ENCODE measurements around the gene FGF8.

FGF8 gene

GRCh38 chr10:101781655-101781983 is 5.7 kb upstream of the FGF8 start:
- Histone ChIP-seq H3K36me3 (ENCODE audit: insufficient read depth, insufficient read length, low read length) (peaks cover 36% of the 10 kb centered on the region), H3K4me1 (ENCODE audit: insufficient read depth, insufficient read length) (peaks cover 20% of the 10 kb centered on the region), H3K4me3 (ENCODE audit: insufficient read length, low read depth) (no peak overlapping the region), H3K9me3 (ENCODE audit: insufficient read depth, low read length) (peaks cover 8% of the 10 kb centered on the region; the same call in 1 of the 2 replicates), H3K9ac (ENCODE audit: insufficient read length, low read depth) (peak overlapping the region; percentile 92), H3K27me3 (ENCODE audit: insufficient read depth, insufficient read length) (peaks cover 20% of the 10 kb centered on the region)
- TF ChIP-seq ZNF274 (IDR thresholded peaks at IDR 0.05; ENCODE audit: low read depth, low read length) = no peak
- DNase-seq (ENCODE audit: low read depth, low spot score) = no peak

DNA sequence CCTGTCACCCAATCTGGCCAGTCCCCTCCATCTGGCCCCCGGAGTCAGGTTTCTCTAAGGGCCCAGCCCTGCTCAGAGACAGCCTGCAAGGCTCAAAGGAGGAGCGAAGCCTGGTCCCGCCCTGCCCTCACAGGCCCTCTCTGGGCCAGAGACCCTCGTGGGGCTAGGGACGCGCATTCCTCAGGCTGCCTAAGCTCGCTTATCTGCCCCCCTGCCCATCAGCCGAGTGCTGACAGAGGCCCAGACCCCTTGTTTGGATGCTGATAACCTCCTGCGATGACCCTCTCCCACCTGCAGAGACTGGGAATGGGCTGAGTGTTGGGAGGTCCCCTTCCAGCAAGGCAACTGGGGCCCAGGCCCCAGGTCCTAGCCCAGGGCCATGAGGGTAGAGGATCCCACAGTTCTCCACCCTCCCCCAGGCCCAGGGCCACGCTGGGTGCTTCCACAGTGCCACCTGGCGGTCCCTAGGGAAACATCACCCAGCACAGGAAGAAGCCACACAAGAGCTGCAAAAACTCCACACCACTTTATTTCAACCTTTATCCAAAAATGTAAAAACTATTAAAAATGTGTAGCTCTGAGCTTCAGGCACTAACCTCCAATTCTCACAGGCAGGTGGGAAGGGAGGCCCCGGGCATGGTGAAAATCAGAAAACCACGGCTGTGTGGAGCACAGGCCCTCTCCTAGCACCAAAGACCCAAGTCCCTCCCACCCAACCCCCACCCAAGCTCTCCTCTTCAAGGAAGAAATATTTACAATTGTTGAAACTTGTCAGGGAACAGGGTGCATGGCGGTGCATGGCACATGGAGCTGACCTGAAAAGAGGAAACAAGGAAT is 5.1 kb upstream of the FGF8 start:
- no peak overlapping the region for H3K4me3 ChIP-seq (ENCODE audit: insufficient read length, low read depth)
- H3K4me1 ChIP-seq (ENCODE audit: insufficient read depth, insufficient read length) = peaks cover 20% of the 10 kb centered on the region
- peak; percentile 47 for DNase-seq (ENCODE audit: low read depth, low spot score)
- TF ChIP-seq YY1 (IDR thresholded peaks at IDR 0.05; ENCODE audit: insufficient read depth, insufficient read length) (no peak), ZNF274 (IDR thresholded peaks at IDR 0.05; ENCODE audit: low read depth, low read length) (no peak), SUZ12 (IDR thresholded peaks at IDR 0.05; ENCODE audit: extremely low read depth, insufficient read depth, insufficient read length) (no peak)
- H3K36me3 ChIP-seq (ENCODE audit: insufficient read depth, insufficient read length, low read length) = peaks cover 30% of the 10 kb centered on the region
- H3K9ac ChIP-seq (ENCODE audit: insufficient read length, low read depth) = no peak overlapping the region
- H3K9me3 ChIP-seq (ENCODE audit: insufficient read depth, low read length) = peaks cover 8% of the 10 kb centered on the region; the same call in 1 of the 2 replicates
- H3K27me3 ChIP-seq (ENCODE audit: insufficient read depth, insufficient read length) = peaks cover 24% of the 10 kb centered on the region

GRCh38 chr10:101780187-101780817 is 4.4 kb upstream of the FGF8 start:
- H3K27me3 ChIP-seq (ENCODE audit: insufficient read depth, insufficient read length) = peaks cover 27% of the 10 kb centered on the region
- no peak for TF ChIP-seq ZNF274 (IDR thresholded peaks at IDR 0.05; ENCODE audit: low read depth, low read length)
- no peak for TF ChIP-seq SUZ12 (IDR thresholded peaks at IDR 0.05; ENCODE audit: extremely low read depth, insufficient read depth, insufficient read length)
- no peak for TF ChIP-seq YY1 (IDR thresholded peaks at IDR 0.05; ENCODE audit: insufficient read depth, insufficient read length)
- H3K36me3 ChIP-seq (ENCODE audit: insufficient read depth, insufficient read length, low read length) = peaks cover 24% of the 10 kb centered on the region
- no peak overlapping the region for H3K9ac ChIP-seq (ENCODE audit: insufficient read length, low read depth)
- DNase-seq (ENCODE audit: low read depth, low spot score) = no peak
- peaks cover 8% of the 10 kb centered on the region; the same call in 1 of the 2 replicates for H3K9me3 ChIP-seq (ENCODE audit: insufficient read depth, low read length)
- H3K4me3 ChIP-seq (ENCODE audit: insufficient read length, low read depth) = no peak overlapping the region
- peaks cover 20% of the 10 kb centered on the region for H3K4me1 ChIP-seq (ENCODE audit: insufficient read depth, insufficient read length)

DNA sequence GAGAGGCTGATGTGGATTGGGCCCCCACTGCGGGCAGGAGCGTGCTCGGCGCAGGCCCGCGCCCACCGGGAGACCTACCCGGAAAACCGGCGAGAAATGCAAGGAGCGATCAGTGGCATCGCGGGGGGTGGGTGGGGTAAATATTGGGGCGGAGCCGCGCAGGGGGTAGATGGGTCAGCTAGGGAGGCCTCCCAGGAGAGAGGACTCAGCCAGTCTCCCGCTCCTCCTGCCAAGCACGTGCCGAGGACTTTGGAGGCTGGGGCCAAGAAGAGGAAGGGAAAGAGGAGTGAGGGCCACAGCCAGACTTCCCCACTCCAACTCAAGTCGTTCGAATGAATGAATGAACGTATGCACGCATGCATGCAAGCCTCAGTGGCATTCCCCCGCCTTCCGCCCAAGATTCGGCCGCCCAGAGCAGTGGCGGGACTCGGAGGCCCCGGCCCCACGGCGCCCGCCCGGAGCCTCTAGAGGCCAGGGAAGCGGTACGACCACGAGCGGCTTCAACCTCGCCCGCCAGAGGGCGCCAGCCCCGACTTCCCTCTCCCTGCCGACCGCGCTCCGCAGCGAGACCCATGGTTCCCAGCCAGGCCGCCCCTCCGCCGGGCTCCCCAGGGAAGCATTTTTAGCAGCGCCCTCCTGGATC is 3.8 kb upstream of the FGF8 start:
- Histone ChIP-seq H3K36me3 (ENCODE audit: insufficient read depth, insufficient read length, low read length) (peaks cover 24% of the 10 kb centered on the region), H3K27me3 (ENCODE audit: insufficient read depth, insufficient read length) (peaks cover 33% of the 10 kb centered on the region), H3K4me3 (ENCODE audit: insufficient read length, low read depth) (peak overlapping the region; percentile 9), H3K4me1 (ENCODE audit: insufficient read depth, insufficient read length) (peaks cover 20% of the 10 kb centered on the region), H3K9ac (ENCODE audit: insufficient read length, low read depth) (no peak overlapping the region), H3K9me3 (ENCODE audit: insufficient read depth, low read length) (peaks cover 8% of the 10 kb centered on the region; the same call in 1 of the 2 replicates)
- TF ChIP-seq YY1 (IDR thresholded peaks at IDR 0.05; ENCODE audit: insufficient read depth, insufficient read length) (no peak), ZNF274 (IDR thresholded peaks at IDR 0.05; ENCODE audit: low read depth, low read length) (no peak), SUZ12 (IDR thresholded peaks at IDR 0.05; ENCODE audit: extremely low read depth, insufficient read depth, insufficient read length) (no peak)
- no peak for DNase-seq (ENCODE audit: low read depth, low spot score)

GRCh38 chr10:101778781-101779543 is 3.0 kb upstream of the FGF8 start:
- DNase-seq (ENCODE audit: low read depth, low spot score) = peak; percentile 70
- Histone ChIP-seq H3K4me3 (ENCODE audit: insufficient read length, low read depth) (peak overlapping the region; percentile 19), H3K27me3 (ENCODE audit: insufficient read depth, insufficient read length) (peaks cover 40% of the 10 kb centered on the region), H3K9ac (ENCODE audit: insufficient read length, low read depth) (peak overlapping the region; percentile 16), H3K9me3 (ENCODE audit: insufficient read depth, low read length) (peaks cover 8% of the 10 kb centered on the region; the same call in 1 of the 2 replicates), H3K36me3 (ENCODE audit: insufficient read depth, insufficient read length, low read length) (peaks cover 24% of the 10 kb centered on the region), H3K4me1 (ENCODE audit: insufficient read depth, insufficient read length) (peaks cover 20% of the 10 kb centered on the region)
- TF ChIP-seq ZNF274 (IDR thresholded peaks at IDR 0.05; ENCODE audit: low read depth, low read length) (no peak), YY1 (IDR thresholded peaks at IDR 0.05; ENCODE audit: insufficient read depth, insufficient read length) (no peak), SUZ12 (IDR thresholded peaks at IDR 0.05; ENCODE audit: extremely low read depth, insufficient read depth, insufficient read length) (no peak)

DNA sequence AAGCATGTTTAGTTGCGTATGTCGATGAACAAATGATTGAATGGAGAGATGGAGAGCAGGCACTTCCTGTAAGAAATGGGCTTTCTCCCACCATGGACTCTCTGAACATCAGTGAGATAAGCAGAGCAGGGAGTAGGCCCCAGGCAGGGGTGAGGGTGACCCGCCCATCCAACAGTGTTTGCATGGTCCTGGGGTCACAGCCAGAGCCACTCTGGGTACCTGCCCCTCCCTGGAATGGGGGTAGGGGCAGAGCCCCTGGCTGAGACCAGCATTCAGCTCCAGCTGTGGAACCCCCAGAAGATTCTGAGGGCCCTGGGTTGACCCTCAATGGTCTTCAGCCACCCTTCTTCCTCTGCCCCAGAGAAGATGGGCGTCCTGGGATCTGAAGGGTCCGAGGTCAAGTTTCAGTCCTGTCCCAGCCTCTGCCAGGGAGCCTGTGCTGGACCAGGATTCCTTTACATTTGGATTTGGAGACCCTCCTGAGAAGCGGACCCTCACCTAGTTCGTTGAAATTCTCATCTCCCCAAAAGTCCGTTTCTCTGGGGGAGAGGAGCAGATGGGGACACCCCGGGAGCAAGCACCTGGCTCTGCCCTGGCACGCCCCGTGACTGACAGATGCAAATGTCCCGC is 2.4 kb upstream of the FGF8 start:
- Histone ChIP-seq H3K36me3 (ENCODE audit: insufficient read depth, insufficient read length, low read length) (peaks cover 24% of the 10 kb centered on the region), H3K9ac (ENCODE audit: insufficient read length, low read depth) (no peak overlapping the region), H3K9me3 (ENCODE audit: insufficient read depth, low read length) (peaks cover 8% of the 10 kb centered on the region; the same call in 1 of the 2 replicates), H3K4me1 (ENCODE audit: insufficient read depth, insufficient read length) (peaks cover 20% of the 10 kb centered on the region), H3K4me3 (ENCODE audit: insufficient read length, low read depth) (peak overlapping the region; percentile 19), H3K27me3 (ENCODE audit: insufficient read depth, insufficient read length) (peaks cover 47% of the 10 kb centered on the region)
- DNase-seq (ENCODE audit: low read depth, low spot score) = no peak
- TF ChIP-seq SUZ12 (IDR thresholded peaks at IDR 0.05; ENCODE audit: extremely low read depth, insufficient read depth, insufficient read length) = no peak
- TF ChIP-seq ZNF274 (IDR thresholded peaks at IDR 0.05; ENCODE audit: low read depth, low read length) = no peak
- TF ChIP-seq YY1 (IDR thresholded peaks at IDR 0.05; ENCODE audit: insufficient read depth, insufficient read length) = no peak

All from NT2/D1 (cell line).